Glomerular endothelial cell (primary cell): ENCODE results near the gene CYLD. TPM values are rescaled to one million over a fixed set of nuclear protein-coding genes. Genes with fewer than 3 reads are reported as not detected.

Source experiments
- DNase-seq: peaks from one replicate; pipeline ENCODE4 v3.0.0-alpha.2; 2011; ENCODE audit warnings: low read depth, low spot score; ENCODE audit errors: extremely low read depth
- total RNA-seq: library from RNA; depleted of rRNA; stranded (reverse); fragments of >200 nt; gene quantifications from 2 replicates; pipeline ENCODE4 v1.2.3, GENCODE V29; 2015

Gene CYLD
- total RNA-seq, 1 donor from 2014 or later = 31.6 TPM

- no peak for DNase-seq
These were observed 99.4 kb downstream of the CYLD start for GRCh38 chr16:50841081-50841886.

DNA sequence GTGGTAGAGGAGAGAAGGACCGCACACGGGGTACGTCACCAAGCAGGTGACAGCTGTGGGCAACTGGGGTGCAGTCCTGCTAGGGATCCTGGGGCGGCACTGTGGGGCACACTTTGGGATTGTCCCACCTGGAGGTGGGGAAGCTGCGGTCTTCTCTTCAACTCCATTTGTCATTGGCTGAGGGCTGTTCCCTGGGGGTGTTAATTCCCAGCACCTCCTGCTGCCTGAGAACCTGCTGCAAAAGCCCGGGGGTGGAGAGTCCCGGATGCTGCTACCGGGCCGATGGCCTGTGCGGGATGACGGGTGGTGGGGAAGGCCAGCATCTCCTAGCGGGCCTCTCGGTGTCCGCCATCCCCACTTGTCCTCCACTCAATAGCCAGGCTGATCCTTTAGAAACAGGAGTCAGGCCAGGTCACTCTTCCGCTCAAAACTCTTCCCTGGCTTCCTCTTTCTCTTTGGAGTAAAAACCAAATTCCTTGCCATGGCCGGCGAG lies 100.2 kb downstream of the CYLD start:
- no peak for DNase-seq

DNA sequence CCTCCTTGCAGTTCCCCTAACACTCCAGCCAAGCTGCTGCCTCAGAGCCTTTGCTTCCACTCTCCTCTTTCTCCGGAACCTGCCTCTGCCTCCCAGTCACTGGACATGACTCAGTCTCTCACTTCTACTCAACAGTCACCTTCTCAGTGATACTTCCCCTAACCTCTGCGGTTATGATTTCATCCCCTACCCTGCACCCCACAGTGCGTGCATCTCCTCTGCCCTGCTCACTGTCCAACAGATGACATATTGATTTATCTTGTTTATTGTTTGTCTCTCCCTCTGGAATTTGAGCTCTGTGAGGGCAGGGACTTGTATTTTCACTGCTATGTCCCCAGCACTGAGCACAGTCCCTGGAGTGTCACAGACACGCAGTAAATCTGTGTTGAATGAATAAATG lies 100.7 kb downstream of the CYLD start:
- DNase-seq = no peak

- DNase-seq = no peak
These were observed 103.0 kb downstream of the CYLD start for GRCh38 chr16:50844840-50845239.

DNA sequence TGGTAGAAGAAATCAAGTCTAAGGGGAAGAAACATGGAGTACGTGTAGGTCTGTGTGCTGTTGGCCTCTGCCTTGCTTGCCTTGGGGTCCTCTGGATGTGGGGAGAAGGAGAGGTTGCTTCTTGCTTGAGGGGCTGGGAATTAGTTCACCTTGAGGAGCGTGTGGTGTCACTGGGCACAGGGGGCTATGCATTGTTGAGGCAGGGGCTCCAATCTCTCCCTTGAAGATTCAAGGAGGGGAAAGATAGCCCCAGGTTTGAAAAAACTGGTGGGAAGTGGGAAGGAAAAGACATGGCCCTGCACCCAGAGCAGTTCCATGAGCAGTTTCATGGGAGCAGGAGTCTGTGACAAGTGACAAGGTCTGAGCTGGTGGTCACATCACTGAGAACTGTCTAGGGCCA lies 103.4 kb downstream of the CYLD start:
- no peak for DNase-seq

GRCh38 chr16:50846511-50846910 lies 104.6 kb downstream of the CYLD start:
- DNase-seq = no peak

DNA sequence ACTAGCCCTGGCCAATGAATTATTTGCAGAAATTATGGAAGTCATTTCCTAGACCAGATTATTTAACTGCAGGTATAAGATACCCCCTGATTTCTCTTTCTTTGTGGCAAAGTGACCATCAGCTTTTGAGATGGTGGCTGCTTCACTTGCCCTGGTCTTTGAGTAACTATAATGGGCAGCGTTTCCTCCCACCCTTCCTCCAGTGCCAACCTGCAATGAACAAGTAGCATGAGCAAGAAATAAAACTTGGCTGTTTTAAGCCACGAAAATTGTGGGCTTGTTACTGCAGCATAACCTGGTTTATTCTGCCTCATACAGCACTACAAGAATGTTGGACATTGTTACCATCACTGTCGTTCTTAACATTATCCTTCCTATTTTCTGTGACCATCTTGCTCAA lies 105.3 kb downstream of the CYLD start:
- DNase-seq = no peak

- DNase-seq = no peak
These were observed 107.0 kb downstream of the CYLD start for GRCh38 chr16:50848755-50849514.

Other genes with a start within 250 kb of the CYLD start
- under 0.01 TPM in 1 of 2 replicates, not detected in the other for gene NKD1, start 193.7 kb upstream of the CYLD start, total RNA-seq
- gene SNX20, start 60.8 kb upstream of the CYLD start, total RNA-seq = 0.73 TPM in 1 of 2 replicates, not detected in the other
- gene NOD2, start 48.5 kb upstream of the CYLD start, total RNA-seq = 0.23 and 0.29 TPM in 2 replicates